WERI-Rb-1 (cell line): ENCODE measurements around the gene SLC22A1.

Experiments
- DNase-seq: peaks from one replicate; pipeline ENCODE4 v3.0.0-alpha.2; 2020
- H3K27ac ChIP-seq: fragments of 250-450 bp; sonication (Bioruptor Pico); 2 replicates; pipeline ENCODE4 v1.5.1; 2020; ENCODE audit warnings: mild to moderate bottlenecking, moderate library complexity
- H3K27me3 ChIP-seq: fragments of 250-450 bp; sonication (Bioruptor Pico); 2 replicates; pipeline ENCODE4 v1.5.1; 2021; ENCODE audit warnings: mild to moderate bottlenecking, low read depth, moderate library complexity; ENCODE audit not compliant: insufficient read depth, severe bottlenecking
- H3K36me3 ChIP-seq: fragments of 250-450 bp; sonication (Bioruptor Pico); 2 replicates; pipeline ENCODE4 v1.5.1; 2020; ENCODE audit warnings: mild to moderate bottlenecking, moderate library complexity
- H3K4me3 ChIP-seq: 2 replicates; pipeline ENCODE4 v1.5.1; 2011; ENCODE audit warnings: low read depth, mild to moderate bottlenecking, control low read depth, low read length
- H3K9me3 ChIP-seq: fragments of 250-450 bp; sonication (Bioruptor Pico); 2 replicates; pipeline ENCODE4 v1.5.1; 2021; ENCODE audit warnings: mild to moderate bottlenecking, moderate library complexity; ENCODE audit not compliant: severe bottlenecking
- TF ChIP-seq, protein P1 (sequence below): IDR thresholded peaks from 2 replicates; pipeline ENCODE4 v1.5.1; 2011; ENCODE audit warnings: low read depth, mild to moderate bottlenecking, control low read depth, inconsistent platforms, low read length

Gene SLC22A1

DNA sequence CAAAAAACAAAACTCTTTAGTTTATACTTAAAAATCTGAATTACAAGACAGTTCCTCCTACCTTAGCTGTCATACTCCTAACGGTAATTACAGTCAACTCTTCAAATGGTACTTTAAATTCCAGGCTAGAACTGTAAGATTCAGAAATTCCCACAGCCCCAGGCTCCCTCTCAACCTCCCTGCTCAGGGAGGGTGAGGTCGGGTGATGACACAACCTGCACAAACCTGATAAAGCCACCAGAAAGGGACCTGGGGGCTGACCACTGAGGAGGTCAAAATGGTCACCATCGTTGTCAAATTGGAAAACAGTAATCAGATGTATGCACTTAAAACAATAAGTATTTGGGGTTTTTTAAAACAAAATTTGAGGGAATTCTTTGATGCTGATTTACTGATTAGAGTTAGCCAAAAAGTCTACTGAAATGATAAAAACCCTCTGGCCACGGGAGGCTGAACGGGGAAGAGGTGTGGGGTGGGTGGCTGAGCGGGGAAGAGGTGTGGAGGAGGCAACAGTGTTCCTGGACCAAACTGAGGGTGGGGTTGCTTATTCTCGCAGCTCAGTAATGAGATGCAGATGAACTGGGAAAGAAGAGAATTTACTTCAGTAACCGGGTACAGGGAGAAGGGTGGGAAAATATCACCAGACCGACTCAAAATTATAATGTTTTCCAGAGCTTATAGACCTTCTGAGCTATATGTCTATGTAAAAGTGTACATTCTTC is 52.4 kb downstream of the SLC22A1 start:
- Histone ChIP-seq H3K9me3 (no peaks in the 10 kb centered on the region), H3K4me3 (no peak overlapping the region), H3K27ac (no peak overlapping the region), H3K27me3 (peaks cover 79% of the 10 kb centered on the region), H3K36me3 (no peaks in the 10 kb centered on the region)
- no peak for DNase-seq
- TF ChIP-seq, protein P1, sequence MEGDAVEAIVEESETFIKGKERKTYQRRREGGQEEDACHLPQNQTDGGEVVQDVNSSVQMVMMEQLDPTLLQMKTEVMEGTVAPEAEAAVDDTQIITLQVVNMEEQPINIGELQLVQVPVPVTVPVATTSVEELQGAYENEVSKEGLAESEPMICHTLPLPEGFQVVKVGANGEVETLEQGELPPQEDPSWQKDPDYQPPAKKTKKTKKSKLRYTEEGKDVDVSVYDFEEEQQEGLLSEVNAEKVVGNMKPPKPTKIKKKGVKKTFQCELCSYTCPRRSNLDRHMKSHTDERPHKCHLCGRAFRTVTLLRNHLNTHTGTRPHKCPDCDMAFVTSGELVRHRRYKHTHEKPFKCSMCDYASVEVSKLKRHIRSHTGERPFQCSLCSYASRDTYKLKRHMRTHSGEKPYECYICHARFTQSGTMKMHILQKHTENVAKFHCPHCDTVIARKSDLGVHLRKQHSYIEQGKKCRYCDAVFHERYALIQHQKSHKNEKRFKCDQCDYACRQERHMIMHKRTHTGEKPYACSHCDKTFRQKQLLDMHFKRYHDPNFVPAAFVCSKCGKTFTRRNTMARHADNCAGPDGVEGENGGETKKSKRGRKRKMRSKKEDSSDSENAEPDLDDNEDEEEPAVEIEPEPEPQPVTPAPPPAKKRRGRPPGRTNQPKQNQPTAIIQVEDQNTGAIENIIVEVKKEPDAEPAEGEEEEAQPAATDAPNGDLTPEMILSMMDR, result no peak

DNA sequence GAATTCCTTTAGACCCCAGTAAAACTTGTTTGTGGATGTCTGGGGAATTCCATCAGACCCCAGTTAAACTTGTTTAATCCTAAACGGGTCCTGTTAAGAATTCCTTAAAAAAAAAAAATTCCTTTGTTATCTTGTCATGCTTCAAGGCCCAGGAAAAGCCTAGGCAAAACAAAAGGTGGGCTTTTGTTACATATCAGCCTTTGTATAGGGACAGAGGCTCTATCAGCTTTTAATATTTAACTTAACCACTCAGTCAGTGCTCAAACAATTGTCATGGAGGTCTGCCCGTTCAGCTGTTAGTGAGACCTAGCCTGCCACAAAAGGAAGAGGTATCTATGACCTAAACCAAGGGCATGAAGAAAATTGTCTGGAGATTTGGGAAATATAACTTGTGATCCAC is 53.1 kb downstream of the SLC22A1 start:
- Histone ChIP-seq H3K36me3 (no peaks in the 10 kb centered on the region), H3K4me3 (no peak overlapping the region), H3K9me3 (no peaks in the 10 kb centered on the region), H3K27me3 (peaks cover 80% of the 10 kb centered on the region), H3K27ac (no peak overlapping the region)
- TF ChIP-seq, protein P1, result no peak
- DNase-seq, result no peak

DNA sequence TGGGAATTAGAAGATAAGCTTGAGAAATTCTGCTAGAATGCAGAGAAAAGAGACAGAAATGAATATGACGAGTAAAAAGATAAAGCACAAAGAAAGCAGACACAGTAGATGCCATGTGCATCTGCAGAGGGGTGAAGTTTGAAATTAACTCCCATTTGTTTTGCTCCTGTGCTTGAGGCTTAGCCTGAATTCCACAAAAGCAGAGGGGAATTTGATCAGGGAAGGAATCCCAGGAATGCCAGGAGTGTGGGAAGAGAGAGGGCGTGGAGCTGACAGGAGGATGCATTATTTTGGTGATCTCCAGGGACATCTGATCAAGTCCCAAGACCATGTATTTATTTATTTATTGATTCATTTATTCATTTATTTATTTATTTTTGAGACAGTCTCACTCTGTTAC is 55.6 kb downstream of the SLC22A1 start:
- no peaks in the 10 kb centered on the region for H3K36me3 ChIP-seq
- no peak overlapping the region for H3K4me3 ChIP-seq
- no peak overlapping the region for H3K27ac ChIP-seq
- peaks cover 72% of the 10 kb centered on the region for H3K27me3 ChIP-seq
- no peaks in the 10 kb centered on the region for H3K9me3 ChIP-seq
- no peak for DNase-seq
- TF ChIP-seq, protein P1, result no peak

DNA sequence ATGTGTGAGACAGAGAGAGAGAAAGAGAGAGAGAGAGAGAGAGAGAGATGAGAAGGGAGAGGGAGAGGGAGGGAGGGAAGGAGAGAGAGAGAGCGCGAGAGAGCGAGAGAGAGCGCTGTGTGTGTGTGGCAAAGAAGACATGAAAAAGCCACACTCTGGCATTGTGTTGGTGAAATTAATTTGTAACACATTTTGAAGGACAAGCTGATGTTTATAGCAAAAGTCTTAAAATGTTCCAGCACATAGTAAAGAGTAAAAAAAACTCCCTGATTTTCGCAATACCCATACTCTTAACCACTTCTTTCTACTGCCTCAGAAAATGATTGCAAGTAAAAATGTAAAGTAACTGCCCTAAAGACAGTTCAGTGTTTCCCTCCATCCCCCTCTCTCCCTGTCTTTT is 56.7 kb downstream of the SLC22A1 start:
- no peak for DNase-seq
- H3K36me3 ChIP-seq, result no peaks in the 10 kb centered on the region
- no peak overlapping the region for H3K27ac ChIP-seq
- no peak overlapping the region for H3K4me3 ChIP-seq
- TF ChIP-seq, protein P1, result no peak
- H3K27me3 ChIP-seq, result peaks cover 61% of the 10 kb centered on the region
- H3K9me3 ChIP-seq, result no peaks in the 10 kb centered on the region

DNA sequence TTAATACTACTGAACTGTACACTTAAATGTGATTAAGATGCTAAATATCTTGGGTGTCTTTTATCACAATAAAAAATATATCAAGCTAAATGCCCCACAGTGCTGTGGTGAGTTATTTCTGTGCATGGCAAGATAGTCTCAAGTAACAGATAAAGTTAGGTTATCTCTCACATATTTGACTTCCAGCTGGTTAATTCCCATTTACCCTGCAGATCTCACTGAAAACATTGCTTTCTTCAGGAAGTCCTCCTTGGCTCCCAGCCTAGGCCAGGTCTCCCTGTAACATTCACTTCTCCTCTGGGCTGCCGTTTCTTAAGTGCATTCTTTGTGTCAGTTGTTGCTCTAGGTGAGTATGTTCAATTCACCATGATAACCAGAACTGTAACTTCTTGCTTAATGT is 59.1 kb downstream of the SLC22A1 start:
- no peak overlapping the region for H3K27ac ChIP-seq
- H3K4me3 ChIP-seq, result no peak overlapping the region
- H3K9me3 ChIP-seq, result no peaks in the 10 kb centered on the region
- H3K27me3 ChIP-seq, result peaks cover 43% of the 10 kb centered on the region
- TF ChIP-seq, protein P1, result no peak
- no peaks in the 10 kb centered on the region for H3K36me3 ChIP-seq
- DNase-seq, result no peak

DNA sequence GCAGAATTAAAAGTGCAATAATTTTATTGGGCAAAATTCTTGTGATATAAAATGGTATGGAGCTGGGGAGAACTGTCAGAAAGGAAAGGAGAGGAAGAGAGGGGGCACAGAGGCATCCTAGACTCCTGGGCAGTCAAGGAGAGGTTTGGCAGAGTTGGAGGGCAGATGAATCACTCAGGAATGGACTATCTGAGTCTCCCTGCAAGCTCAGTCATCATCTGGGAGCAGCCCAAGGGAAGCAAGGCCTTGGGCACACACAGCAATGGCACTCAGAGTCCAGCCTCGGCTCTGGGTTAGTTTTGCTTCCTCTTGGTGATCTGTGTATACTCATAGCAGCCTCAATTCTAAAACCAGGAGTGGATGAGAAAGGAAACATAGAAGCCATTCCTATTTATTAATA is 67.2 kb downstream of the SLC22A1 start:
- TF ChIP-seq, protein P1, result no peak
- no peak for DNase-seq
- Histone ChIP-seq H3K4me3 (no peak overlapping the region), H3K36me3 (no peaks in the 10 kb centered on the region), H3K27me3 (peaks cover 4% of the 10 kb centered on the region), H3K9me3 (peaks cover 2% of the 10 kb centered on the region), H3K27ac (no peak overlapping the region)
